ENCODE results near the gene VILL.

GRCh38 chr3:37952564-37952963, 38.0 kb upstream of the VILL start:
- TF ChIP-seq EZH2phosphoT487 (IDR thresholded peaks at IDR 0.05; ENCODE audit: borderline replicate concordance, low read depth) (no peak), POLR2AphosphoS5 (IDR thresholded peaks at IDR 0.05; ENCODE audit: low read depth, low read length) (no peak), CTCF (IDR thresholded peaks at IDR 0.05) (no peak), REST (IDR thresholded peaks at IDR 0.05; ENCODE audit: low read depth, low read length) (no peak)

Data from SK-N-SH (cell line).